Stimulated activated CD8-positive, alpha-beta memory T cell treated with anti-CD3 and anti-CD28 coated beads, Interleukin-4, amount 100 ng/mL, for 48 hours (primary cell): ENCODE results near the gene FBXL22.

Experiments
- DNase-seq: peaks from one replicate; pipeline ENCODE4 v3.0.0-alpha.2; 2020

Gene FBXL22, protein sequence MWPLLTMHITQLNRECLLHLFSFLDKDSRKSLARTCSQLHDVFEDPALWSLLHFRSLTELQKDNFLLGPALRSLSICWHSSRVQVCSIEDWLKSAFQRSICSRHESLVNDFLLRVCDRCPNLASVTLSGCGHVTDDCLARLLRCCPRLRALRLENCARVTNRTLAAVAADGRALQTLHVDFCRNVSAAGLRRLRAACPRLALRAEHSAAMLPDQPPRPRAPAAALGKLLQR

DNA sequence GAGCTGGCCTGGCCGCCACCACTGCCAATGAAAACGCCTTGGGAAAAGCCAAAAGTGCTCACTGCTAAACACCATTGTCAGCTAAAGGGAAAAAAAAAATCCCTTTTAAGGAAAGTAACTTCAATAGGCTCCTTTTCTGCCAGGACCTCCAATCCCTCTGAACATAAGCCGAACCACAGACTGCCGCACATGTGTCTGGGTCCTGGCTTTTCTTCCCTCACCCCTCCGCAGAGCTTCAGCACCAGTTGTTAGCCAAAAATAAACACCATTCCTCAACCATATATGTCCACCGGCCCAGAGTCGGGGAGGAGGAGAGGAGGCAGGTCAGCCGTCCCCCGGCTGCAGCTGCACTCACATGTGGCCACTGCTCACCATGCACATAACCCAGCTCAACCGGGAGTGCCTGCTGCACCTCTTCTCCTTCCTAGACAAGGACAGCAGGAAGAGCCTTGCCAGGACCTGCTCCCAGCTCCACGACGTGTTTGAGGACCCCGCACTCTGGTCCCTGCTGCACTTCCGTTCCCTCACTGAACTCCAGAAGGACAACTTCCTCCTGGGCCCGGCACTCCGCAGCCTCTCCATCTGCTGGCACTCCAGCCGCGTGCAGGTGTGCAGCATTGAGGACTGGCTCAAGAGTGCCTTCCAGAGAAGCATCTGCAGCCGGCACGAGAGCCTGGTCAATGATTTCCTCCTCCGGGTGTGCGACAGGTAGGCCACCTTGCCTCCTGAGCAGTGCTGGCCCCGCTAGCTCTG lies at the start of gene FBXL22:
TSS of gene FBXL22 (plus strand) at position 350 of the 753 bp plus-strand sequence. CDS start at position 356, 6 bp downstream.
- no peak for DNase-seq

DNA sequence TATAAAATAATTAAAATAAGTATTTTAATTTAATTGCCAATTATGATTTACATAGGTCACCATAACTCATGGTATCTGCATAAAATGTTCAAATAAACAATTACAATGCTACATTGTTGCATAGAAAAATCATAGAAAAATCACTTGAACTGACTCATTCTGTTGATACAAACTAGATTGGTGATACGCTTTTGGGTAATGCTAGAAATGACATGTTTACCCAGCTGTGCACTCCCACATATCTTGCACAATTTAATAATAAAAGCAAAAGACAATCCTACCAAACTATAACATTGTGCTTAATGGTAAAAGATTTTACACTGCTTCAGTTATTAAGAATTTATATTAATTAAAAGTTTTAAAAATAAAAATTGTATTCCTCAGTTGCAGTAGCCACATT lies 45.8 kb upstream of the FBXL22 start:
- DNase-seq, result no peak

DNA sequence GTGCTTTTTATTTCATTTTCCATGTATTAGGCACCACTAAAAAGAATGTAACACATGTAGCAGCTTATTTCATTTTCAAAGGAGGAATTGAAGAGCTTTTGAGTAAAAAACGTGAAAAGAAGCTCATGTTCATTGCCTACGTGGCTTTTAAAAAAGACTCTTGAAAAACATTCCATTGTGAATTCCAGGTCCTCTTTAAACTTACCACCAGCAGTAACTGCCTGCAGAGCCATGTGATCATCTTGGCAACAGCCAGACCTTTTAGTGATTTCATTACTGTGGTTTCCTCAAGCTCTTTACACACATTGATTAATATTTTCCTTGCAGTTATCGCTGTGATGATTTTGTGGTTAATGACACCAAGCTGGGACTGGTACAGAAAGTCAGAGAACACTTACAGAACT lies 43.8 kb upstream of the FBXL22 start:
- DNase-seq, result no peak

DNA sequence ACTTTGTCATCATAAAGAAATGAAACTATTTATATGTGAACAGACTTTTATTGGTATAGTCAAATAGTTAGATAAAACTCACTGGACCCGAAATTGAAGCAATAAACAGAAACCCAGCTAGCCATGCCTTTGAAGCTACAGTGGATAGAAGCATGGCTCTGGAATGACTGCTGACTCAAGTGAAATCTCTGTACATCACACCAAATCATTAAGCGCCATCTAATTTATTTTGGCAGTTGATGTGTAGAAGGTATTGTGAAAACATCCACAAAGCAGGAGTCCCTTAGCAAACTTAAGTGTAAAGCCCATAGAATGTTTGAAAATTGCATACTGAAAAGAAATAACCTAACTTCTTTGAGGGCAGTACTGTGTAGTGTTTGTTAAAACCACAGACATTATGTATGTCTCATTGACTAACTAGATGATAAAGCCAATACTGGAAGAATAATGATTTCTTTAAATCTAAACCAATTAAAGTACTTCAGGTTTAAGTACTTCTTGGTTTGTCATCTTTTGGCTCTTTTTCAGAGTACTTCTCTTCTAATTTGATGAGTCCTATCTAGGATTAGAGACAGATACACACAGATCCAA lies 42.8 kb upstream of the FBXL22 start:
- DNase-seq, result no peak

DNA sequence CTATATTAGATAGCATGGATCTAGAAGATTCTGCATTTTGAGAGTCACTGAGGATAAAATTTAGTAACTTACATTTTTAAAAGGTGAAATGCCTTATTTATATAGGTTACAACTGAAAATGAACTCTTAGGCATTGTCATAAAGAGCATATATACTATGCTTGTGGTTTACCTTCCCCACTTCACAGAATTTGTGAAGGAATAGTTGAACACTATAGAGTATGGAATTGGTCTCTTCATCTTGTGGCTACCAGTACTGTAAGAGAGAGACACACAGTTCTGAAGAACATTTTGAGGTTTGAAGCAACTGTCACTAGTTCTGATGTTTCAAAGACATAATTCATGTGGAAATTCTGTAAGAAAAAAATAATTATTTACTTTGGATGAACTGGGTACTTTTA lies 41.7 kb upstream of the FBXL22 start:
- DNase-seq, result no peak

DNA sequence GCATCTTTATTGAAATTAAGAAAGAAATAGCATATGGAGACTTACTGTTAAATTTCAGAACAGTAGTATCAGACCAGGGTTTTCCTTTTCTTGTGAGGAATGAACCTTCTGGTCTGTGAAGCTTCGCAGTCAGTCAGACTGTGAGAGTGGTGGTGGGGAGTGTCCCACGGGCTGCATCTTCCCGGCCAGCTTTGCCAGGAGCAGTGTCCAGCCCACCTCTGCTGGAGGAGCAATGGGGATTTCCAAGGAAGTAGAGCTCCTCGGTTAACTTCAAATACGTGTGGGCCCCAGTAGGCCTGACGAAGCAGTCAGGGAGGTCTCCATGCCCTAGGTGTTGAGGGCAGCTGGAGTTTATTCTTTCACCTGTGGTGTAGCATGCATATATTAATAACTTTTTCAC lies 40.9 kb upstream of the FBXL22 start:
- DNase-seq, result no peak

DNA sequence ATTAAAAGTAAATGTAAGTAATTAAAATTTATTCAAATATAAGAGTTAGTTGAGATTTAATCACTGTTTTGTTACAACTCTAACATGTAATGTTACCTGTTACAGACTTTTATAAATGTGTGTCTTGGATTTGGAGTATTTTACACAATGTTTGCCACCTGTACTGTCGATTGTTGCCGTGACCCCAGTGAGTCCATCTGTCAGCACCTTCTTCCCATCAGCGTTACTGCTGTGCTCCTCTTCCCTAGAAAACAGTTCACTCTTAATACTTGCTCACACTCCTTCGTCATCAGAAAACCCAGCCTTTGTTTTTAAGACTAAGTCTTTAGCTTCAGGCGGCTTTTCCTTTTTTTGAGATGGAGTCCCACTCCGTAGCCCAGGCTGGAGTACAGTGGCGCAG lies 40.5 kb upstream of the FBXL22 start:
- DNase-seq, result no peak

DNA sequence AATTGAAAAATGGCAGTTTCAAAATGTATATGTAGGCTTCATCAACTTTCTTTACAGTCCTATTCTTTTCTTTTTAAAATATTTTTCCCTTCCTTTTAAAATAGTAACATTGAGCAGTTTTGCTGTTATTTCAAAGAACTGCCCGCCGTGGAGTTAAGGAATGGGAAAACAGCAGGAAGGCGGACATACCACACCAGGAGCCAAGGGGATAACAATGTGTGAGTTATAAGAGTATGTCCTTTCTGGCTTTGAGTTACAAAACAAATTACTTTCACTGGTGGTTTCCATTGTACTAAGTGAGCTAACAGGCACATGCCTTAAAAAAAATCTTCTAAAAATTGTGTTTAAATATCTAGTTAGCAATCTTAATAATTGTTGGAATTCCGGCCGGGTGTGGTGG lies 37.4 kb upstream of the FBXL22 start:
- DNase-seq, result no peak

DNA sequence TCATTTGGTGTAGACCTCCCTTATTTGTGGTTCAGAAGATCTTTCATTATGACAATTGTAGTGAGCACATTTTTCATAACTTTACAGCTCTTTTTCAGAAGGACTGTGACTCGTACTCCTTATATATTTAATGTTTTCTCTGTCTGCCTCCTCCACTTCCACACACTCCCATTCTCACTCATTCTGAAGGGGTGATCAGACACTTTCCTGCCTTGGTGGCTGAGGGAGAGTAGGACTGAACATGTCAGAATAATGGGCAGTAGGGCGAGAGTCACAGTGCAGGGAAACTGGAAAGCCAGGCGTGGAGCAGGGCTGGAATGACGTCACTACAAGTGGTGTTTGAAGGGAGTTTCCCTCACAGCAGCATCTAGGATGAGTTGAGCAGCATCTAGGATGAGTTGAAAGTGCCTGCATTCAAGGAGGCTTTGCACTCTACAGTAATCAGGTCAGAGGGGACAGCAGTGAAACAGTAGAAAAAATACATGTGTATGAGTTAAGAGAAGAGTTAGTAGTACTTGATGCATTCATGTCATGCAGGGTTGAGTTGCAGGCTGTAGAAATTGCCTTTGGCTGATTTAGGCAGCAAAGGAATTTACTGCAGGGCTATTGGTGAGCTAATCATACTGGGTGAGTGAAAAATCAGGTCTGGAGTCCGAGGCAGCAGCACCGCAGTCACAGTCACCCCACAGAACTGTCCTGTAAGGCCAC lies 36.3 kb upstream of the FBXL22 start:
- peak; percentile 70 for DNase-seq

DNA sequence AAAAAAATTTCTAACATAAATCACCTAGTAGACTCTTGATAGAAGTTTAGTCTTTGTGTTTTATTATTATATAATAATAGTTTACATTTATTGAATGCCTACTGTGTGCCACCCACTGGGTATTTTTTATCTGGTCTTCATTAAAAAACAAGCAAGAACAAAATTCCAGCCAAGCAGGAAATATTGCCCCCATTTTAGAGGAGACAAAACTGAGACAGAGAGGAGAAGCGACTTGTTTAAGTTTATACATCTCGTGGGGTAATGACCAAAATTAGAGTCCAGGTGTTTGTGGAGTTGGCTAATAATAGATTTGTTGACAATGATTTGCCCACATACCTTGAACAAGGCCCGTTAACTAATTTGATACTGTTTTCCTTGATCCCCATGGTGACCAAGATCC lies 33.1 kb upstream of the FBXL22 start:
- DNase-seq, result no peak

DNA sequence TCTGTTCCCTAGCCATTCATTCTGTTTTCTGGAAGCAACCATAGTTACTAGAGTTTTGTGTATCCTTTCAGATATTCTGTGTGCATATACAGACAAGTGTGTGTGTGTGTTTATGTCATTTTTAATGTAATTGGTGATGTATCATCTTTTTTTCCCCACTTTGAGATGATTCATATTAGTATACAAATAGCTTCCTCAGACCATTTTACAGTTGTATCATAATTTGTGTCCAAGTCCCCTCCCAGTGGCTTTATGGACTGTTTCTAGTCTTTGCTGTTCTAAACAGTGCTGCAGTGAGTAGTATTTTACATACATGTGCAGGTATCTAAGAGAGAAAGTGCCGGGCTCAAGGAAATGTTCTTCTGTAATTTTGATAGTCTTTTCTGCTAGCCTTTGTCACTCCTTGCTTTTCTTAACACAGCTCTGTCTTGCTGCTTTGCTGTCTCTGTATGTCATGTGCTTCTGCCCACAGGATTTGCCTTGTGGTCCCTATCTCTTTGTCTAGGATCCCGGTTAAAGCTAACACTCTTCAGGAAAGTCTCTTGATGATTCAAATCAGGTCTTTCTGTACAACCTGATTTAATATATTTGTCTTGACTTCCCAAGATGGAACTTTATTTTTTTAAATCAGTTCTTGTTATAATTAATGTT lies 31.5 kb upstream of the FBXL22 start:
- DNase-seq, result no peak

DNA sequence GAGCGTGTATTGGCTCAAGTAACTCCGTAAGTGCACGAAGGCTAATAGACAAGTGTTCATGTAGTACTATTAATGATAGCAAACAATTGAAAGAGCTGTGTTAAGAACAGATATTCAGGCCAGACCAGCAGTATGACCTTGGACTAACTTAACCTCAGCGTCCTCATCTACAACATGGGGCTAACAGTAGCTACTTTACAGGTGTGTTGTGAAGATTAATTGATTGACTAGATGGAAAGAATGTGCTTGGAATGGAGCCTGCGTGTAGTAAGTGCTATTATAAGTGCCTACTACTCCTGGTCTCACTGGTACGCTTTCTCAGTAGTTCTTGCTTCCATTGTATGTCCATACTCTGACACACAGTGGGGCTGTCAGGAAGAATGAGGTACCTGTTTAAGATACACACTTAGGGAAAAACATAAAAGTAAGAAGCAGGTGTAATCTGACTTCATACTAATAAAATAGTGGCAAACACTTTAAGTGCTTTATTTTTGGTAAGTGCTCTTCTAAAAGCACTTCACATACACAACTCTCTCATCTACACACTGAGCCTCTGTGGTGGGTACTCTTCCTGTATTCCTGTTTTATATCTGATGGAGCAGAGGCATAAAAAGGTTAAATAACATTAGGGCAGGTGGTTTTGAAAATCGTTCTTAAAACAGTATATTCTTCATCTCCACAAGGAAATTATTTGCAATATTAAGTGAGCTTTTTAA lies 24.3 kb upstream of the FBXL22 start:
- DNase-seq, result no peak

DNA sequence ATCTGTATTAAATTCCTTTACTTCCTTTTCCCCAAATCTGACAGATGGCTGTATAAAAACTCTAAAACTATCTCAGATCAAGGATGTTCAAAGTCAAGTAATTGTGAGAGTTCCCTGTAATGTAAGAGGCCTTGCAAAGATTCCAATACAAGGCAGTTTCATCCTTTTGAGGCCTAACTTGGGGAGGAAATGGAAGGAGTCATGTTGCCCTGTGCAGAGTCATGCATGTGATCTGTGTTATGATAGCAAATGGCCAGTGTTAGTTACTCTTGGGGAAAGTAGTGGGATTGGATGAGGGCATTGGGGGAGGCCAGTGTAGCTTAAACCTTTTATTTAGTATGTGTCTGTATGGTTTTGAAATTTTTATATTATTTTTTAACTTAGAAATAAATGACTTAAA lies 23.7 kb upstream of the FBXL22 start:
- DNase-seq, result no peak

DNA sequence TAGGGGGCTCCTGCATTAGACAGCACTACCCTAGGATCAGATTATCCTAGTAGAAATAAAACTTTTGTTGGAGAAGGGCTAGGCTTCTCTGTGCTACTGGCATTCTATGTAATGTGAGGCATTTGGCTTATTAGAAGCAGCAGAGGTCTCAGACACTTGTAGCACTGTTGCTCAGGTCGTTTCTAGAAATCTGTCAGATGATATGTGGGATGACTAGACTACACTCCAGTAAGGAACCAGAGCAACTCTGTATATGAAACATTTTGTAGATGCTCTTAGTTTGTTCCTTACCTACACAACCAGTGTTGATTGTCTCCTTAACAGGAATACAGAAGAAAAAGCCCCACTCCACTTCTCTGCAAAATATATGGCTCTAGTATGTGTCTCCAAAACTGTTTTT lies 21.9 kb upstream of the FBXL22 start:
- no peak for DNase-seq

DNA sequence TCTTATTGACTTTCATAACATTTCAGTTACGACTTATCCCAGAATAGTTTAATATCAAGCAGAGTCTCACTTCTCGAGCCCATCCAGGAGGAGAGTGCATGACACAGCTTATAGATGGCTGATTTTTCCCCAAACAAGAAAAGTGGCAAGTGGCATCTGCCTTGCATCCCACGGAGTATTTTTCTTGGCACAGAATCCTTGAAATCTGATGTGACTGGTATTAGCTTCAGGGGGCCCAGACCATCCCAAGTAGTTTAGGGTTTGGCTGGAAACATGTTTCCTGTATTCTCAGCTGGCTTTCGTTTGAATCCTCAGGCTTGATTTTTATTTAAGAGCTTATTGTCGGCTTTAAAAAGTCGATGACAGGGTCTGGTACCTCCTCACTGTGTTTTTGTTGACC lies 20.7 kb upstream of the FBXL22 start:
- DNase-seq, result no peak

DNA sequence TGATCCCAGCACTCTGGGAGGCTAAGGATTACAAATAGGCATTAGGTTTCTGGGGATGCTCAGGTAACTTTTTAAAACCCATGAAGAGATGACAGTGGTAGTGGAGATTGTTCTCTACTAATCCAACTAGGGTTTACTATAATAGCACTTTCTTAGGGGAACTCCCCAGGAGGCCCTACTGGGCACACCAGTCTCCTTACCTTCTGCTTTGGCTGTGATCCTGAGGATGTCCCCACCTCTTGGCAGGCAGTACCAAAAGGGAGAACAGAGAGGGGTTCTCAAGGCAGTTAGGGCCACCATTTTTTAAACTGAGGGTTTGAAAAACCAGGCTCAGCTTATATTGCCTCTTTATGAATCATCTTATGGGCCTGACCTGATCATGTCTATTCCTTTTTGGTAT lies 15.0 kb upstream of the FBXL22 start:
- DNase-seq, result no peak

DNA sequence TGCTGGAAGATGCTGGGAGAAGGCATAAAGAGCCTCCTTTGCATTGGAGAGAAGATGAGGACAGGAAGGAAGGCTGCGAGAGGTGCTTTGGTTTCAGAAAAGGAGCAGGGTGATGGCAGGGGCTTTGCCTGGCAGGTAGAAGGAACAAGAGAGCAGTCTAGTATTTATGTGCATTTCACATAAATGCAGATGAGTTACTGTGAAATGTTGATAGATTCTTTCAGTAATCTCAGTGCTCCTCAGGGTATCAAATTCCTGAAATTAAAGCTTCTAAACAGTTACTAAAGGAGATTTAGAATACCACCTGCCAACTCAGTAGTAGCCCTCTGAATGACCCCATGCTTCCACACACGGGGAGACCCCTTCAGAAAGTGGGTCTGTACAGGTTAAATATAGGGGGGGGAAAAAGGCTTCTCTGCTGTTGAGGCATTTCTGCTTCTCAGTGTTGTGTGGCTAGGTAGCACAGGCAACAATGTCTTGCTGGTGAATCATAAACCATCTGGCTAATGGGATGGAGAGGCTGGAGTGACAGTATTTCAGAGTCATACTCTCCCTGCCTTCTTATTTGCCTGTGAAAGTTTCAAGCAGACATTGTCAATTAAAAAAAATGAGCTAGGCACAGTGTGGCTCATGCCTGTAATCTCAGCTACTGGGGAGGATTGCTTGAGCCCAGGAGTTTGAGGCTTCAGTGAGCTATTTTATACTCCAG lies 14.3 kb upstream of the FBXL22 start:
- DNase-seq, result no peak

DNA sequence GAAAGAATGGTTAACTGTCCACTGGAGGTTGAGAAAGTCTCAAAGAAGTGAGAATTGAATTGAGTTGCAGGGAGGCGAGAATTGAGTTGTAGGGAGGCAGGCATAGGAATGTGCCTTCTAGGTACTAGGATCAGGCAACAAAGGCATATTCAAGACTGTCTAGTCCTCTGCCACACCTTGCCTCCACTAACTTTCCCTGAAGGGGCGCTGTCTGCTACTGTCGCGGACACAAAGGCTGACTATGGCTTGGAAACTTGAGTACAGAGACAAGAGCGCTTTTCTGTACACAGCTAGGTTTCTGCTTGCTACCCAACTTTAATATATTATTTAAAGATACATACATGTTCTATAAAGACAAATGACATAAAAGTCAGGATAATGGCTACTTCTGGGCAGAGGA lies 10.4 kb upstream of the FBXL22 start:
- no peak for DNase-seq

DNA sequence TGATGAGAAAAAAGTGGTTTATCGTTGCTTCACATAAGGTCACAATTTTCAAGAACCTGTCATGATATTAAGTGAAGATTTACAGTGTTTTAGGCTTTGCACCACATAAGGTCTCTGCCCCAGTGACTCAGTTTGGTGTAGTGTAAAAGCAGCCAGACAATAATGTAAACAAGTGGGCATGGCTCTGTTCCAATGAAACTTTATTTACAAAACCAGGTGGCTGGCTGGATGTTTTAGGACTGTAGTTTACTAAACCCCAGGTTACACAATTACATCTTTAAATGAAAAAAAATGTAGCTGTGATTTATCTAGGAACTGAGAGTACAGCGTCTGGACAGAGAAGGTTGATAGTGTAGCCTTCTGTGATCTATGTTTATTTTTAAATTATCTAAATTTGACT lies 9.7 kb upstream of the FBXL22 start:
- no peak for DNase-seq

DNA sequence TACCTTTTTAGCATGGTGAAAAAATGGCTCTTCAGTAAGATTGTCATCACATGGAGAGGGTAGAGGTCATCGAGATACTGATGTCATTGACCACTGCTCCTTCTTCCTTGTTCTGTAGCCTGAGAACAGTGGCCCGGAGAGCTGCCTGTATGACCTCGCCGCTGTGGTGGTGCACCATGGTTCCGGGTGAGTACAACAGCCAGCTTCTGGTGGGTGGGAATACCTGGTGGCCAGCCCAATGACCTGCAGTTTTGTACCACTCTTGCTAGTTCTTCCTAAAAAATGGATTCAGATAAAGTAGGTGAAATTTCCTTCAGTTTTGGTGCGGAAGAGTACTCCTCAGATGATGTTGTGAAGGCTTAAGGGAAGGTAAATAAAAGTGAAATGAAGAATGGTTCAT lies 8.4 kb upstream of the FBXL22 start:
- no peak for DNase-seq

DNA sequence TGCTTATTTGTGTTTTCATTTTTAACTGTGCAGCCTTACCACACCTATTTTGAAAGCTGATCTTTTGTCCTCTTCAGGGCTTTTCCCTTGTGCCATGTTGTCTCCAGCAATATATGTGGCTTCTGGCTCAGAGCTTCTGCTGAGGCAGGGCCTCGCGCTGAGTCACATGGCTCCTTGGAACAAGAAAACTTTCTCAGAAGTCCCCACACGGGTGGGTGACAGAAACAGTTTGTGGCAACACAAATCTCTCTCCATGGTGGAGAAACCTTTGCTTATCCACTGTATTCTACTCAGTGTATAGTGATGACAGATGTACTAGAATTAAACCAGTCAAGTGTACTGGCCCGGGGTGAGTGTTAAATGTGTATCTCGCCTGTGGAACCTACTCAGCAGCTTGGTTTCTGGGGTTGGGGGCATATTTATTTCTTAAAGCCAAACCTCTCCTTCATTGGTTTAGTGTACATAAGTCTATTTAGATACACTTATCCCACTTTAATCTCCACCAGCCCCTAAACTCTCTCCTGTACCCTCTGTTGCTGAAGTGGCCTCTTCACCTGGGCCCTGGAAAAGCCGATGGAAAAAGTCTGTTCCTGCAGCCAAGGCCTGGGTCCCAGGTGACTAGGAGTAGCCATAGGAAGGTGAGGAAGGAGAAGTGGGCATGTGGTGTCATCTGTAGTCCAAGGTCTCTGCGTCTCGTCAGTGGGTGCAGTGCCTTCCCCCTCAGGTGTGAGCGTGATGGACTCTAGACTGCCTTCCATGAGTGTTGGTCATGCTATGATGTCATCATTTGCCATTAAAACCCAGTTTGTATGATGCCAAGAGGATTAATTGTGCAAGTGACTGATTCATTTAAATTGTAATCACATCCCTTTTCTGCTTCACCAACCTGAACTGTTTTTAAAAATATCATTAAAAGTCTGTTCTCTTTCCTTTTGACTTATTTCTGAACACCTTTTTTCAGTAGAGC lies 3.2 kb upstream of the FBXL22 start:
- DNase-seq, result peak; percentile 75
